A549 (cell line): ENCODE data around the gene PRPF40A. TPM values are rescaled to one million over a fixed set of nuclear protein-coding genes. Genes with fewer than 3 reads are reported as not detected.
A peak's percentile ranks its signal among the peaks of the same experiment; 100 is the strongest.

Experiments used
- ATAC-seq, 2 experiments: fragments of 200-7000 bp in 1 of 2; fragments of >200 bp in 1 of 2; cut with Nextera tagmentation in 1 of 2; cut with Tn5 transposase in 1 of 2; 3 replicates each; pipeline versions ENCODE4 v1.8.0 to v1.9.1; 2018 to 2020; ENCODE audit warnings: mild to moderate bottlenecking in 1 of 2, moderate library complexity in 1 of 2
- CTCF ChIA-PET: fragments of 300-600 bp; sonication (Branson Sonifier 250); formaldehyde crosslinking; extraction: SDS; loops from one replicate; lab custom pipeline; 2021; ENCODE audit warnings: antibody characterized with exemption, inconsistent platforms; lab: Yijun Ruan, JAX
- POLR2A ChIA-PET: fragments of 350-600 bp; formaldehyde crosslinking; extraction: SDS; loops from one replicate; lab custom pipeline; 2021; ENCODE audit warnings: antibody characterized with exemption, inconsistent platforms; lab: Yijun Ruan, JAX
- DNase-seq, 2 experiments: peaks; one replicate each; pipeline versions ENCODE4 v3.0.0 to v3.0.0-alpha.2; 2011 to 2016; ENCODE audit warnings: low read depth in 1 of 2, low spot score in 1 of 2
- FAIRE-seq: peaks from 2 replicates; lab custom pipeline; 2011; peaks lifted over from hg19 to GRCh38; lab: Jason Lieb, UNC
- H3K27ac ChIP-seq, 2 experiments: fragments of >200 bp; sonication (Bioruptor Twin); formaldehyde crosslinking; 3 replicates each; pipeline ENCODE4 v1.5.1; 2016 to 2017
- H3K4me1 ChIP-seq: fragments of >200 bp; sonication (Bioruptor Twin); formaldehyde crosslinking; 3 replicates; pipeline ENCODE4 v1.6.1; 2016
- H3K4me2 ChIP-seq: fragments of >200 bp; sonication (Bioruptor Twin); formaldehyde crosslinking; 3 replicates; pipeline ENCODE4 v1.6.1; 2016
- H3K4me3 ChIP-seq: fragments of >200 bp; sonication (Bioruptor Twin); formaldehyde crosslinking; 3 replicates; pipeline ENCODE4 v1.5.1; 2016
- H3K9me3 ChIP-seq: fragments of >200 bp; sonication (Bioruptor Twin); formaldehyde crosslinking; 3 replicates; pipeline ENCODE4 v1.6.1; 2016
- BCL3 ChIP-seq: fragments of >200 bp; sonication (Bioruptor Twin); formaldehyde crosslinking; IDR thresholded peaks from 3 replicates; pipeline ENCODE4 v1.6.1; 2016
- BHLHE40 ChIP-seq: IDR thresholded peaks from 2 replicates; pipeline ENCODE4 v1.6.1; 2012; ENCODE audit warnings: low read depth, low read length, inconsistent platforms
- CEBPB ChIP-seq, 2 experiments: fragments of >200 bp in 1 of 2; sonication (Bioruptor Twin) in 1 of 2; formaldehyde crosslinking in 1 of 2; IDR thresholded peaks; 2 replicates each; pipeline ENCODE4 v1.6.1; 2012 to 2016
- E2F6 ChIP-seq: IDR thresholded peaks from 2 replicates; pipeline ENCODE4 v1.6.1; 2012; ENCODE audit warnings: low read depth, borderline replicate concordance
- EHF ChIP-seq: fragments of 250-450 bp; sonication (Bioruptor Pico); IDR thresholded peaks from 2 replicates; pipeline ENCODE4 v1.5.0; 2020; ENCODE audit warnings: mild to moderate bottlenecking
- EHMT2 ChIP-seq: fragments of 200-600 bp; sonication (generic); IDR thresholded peaks from 2 replicates; pipeline ENCODE4 v1.6.1; 2016; ENCODE audit warnings: antibody characterized with exemption, low read depth, mild to moderate bottlenecking, moderate library complexity
- EP300 ChIP-seq, 2 experiments: fragments of >200 bp; sonication (Bioruptor Twin); formaldehyde crosslinking; IDR thresholded peaks; 2 replicates in 1 of 2; 3 replicates in 1 of 2; pipeline ENCODE4 v1.6.1; 2016 to 2017
- FOSB ChIP-seq: fragments of 250-450 bp; sonication (Bioruptor Pico); IDR thresholded peaks from 2 replicates; pipeline ENCODE4 v1.5.0; 2020; ENCODE audit warnings: mild to moderate bottlenecking, moderate library complexity
- FOSL2 ChIP-seq, 2 experiments: fragments of 450-650 bp in 1 of 2; fragments of >200 bp in 1 of 2; sonication (Bioruptor Twin) in 1 of 2; formaldehyde crosslinking; IDR thresholded peaks; 2 replicates each; pipeline versions ENCODE4 v1.5.0 to v1.6.1; 2016 to 2020; ENCODE audit warnings: mild to moderate bottlenecking in 1 of 2, moderate library complexity in 1 of 2
- GATA3 ChIP-seq: IDR thresholded peaks from 2 replicates; pipeline ENCODE4 v1.6.1; 2012; ENCODE audit warnings: borderline replicate concordance
- HDAC2 ChIP-seq: fragments of 200-600 bp; sonication (generic); IDR thresholded peaks from 2 replicates; pipeline ENCODE4 v1.6.1; 2016
- HOXB5 ChIP-seq: fragments of 250-450 bp; sonication (Bioruptor Pico); IDR thresholded peaks from 2 replicates; pipeline ENCODE4 v1.5.0; 2020; ENCODE audit warnings: mild to moderate bottlenecking, moderate library complexity
- JUN ChIP-seq, 2 experiments: fragments of >200 bp; sonication (Bioruptor Twin); formaldehyde crosslinking; IDR thresholded peaks; 2 replicates in 1 of 2; 3 replicates in 1 of 2; pipeline ENCODE4 v1.6.1; 2016 to 2017
- KDM1A ChIP-seq: fragments of 200-600 bp; sonication (generic); IDR thresholded peaks from 2 replicates; pipeline ENCODE4 v1.6.1; 2016; ENCODE audit warnings: low read depth, mild to moderate bottlenecking
- KDM5A ChIP-seq: fragments of 200-600 bp; sonication (generic); IDR thresholded peaks from 2 replicates; pipeline ENCODE4 v1.6.1; 2016; ENCODE audit warnings: antibody characterized with exemption, mild to moderate bottlenecking
- MAX ChIP-seq: IDR thresholded peaks from 2 replicates; pipeline ENCODE4 v1.6.1; 2012
- NFE2L2 ChIP-seq: fragments of 150-350 bp; conservative IDR thresholded peaks from 2 replicates; pipeline ENCODE4 v1.6.1; 2014; ENCODE audit warnings: low read length
- NR3C1 ChIP-seq: fragments of >200 bp; sonication (Bioruptor Twin); formaldehyde crosslinking; IDR thresholded peaks from 3 replicates; pipeline ENCODE4 v1.6.1; 2017
- PHF8 ChIP-seq: fragments of 200-600 bp; sonication (generic); IDR thresholded peaks from 2 replicates; pipeline ENCODE4 v1.6.1; 2016; ENCODE audit warnings: low read depth, mild to moderate bottlenecking, antibody characterized with exemption, moderate library complexity, borderline replicate concordance
- POLR2AphosphoS2 ChIP-seq: conservative IDR thresholded peaks from 2 replicates; pipeline ENCODE4 v1.6.1; 2012; ENCODE audit warnings: low read length, improper control_type of control experiment, inconsistent platforms
- RCOR1 ChIP-seq: fragments of 150-350 bp; IDR thresholded peaks from 2 replicates; pipeline ENCODE4 v1.6.1; 2014; ENCODE audit warnings: antibody characterized with exemption, low read length, low read depth
- RNF2 ChIP-seq: fragments of 200-600 bp; sonication (generic); IDR thresholded peaks from 2 replicates; pipeline ENCODE4 v1.6.1; 2016; ENCODE audit warnings: low read depth, mild to moderate bottlenecking, antibody characterized with exemption, moderate library complexity, borderline replicate concordance
- TFCP2L1 ChIP-seq: fragments of 250-450 bp; sonication (Bioruptor Pico); IDR thresholded peaks from 2 replicates; pipeline ENCODE4 v1.5.0; 2021; ENCODE audit warnings: mild to moderate bottlenecking
- ZFP36 ChIP-seq: fragments of 450-650 bp; IDR thresholded peaks from 2 replicates; pipeline ENCODE4 v1.6.1; 2014; ENCODE audit warnings: borderline replicate concordance; ENCODE audit not compliant: partially characterized antibody
- WGBS: methylation state at CpG from one replicate; pipeline ENCODE4 v1.1.6; 2017; ENCODE audit errors: missing lambda C conversion rate; 5-methylcytosine and 5-hydroxymethylcytosine counted together
- polyA plus RNA-seq, 4 experiments: library from polyadenylated mRNA; depleted of rRNA in 3 of 4; stranded (reverse); fragments of >200 nt; fragmentation: RNase III in 1 of 4; extraction: RNeasy Plus Mini Kit Qiagen cat#74134 plus additional on column Dnase treatment in 1 of 4; gene quantifications; 2 replicates in 3 of 4; 3 replicates in 1 of 4; pipeline ENCODE4 v1.2.3, GENCODE V29; 2011 to 2017
- TF ChIP-seq, protein P1 (sequence below): fragments of 200-600 bp; sonication (generic); IDR thresholded peaks from 2 replicates; pipeline ENCODE4 v1.6.1; 2016; ENCODE audit warnings: antibody characterized with exemption, mild to moderate bottlenecking, moderate library complexity
- TF ChIP-seq, protein P2 (sequence below): IDR thresholded peaks from 2 replicates; pipeline ENCODE4 v1.6.1; 2012

The PRPF40A gene
- polyA plus RNA-seq, 2 of the 4 experiments (the other 2 are of a cell fraction), result 75.1 to 186 TPM

GRCh38 chr2:152718909-152719645, 1.8 kb upstream of the PRPF40A start:
- Histone ChIP-seq H3K9me3 (no peaks in the 10 kb centered on the region), H3K4me2 (peak overlapping the region; percentile 90)
- CTCF ChIA-PET, result no interaction called here
- ATAC-seq, result peak; percentile 32 to 59
- 0 out of 2 replicates have a peak, but pooled peaks have one; percentile 19 for TF ChIP-seq PHF8
- TF ChIP-seq, protein P1, sequence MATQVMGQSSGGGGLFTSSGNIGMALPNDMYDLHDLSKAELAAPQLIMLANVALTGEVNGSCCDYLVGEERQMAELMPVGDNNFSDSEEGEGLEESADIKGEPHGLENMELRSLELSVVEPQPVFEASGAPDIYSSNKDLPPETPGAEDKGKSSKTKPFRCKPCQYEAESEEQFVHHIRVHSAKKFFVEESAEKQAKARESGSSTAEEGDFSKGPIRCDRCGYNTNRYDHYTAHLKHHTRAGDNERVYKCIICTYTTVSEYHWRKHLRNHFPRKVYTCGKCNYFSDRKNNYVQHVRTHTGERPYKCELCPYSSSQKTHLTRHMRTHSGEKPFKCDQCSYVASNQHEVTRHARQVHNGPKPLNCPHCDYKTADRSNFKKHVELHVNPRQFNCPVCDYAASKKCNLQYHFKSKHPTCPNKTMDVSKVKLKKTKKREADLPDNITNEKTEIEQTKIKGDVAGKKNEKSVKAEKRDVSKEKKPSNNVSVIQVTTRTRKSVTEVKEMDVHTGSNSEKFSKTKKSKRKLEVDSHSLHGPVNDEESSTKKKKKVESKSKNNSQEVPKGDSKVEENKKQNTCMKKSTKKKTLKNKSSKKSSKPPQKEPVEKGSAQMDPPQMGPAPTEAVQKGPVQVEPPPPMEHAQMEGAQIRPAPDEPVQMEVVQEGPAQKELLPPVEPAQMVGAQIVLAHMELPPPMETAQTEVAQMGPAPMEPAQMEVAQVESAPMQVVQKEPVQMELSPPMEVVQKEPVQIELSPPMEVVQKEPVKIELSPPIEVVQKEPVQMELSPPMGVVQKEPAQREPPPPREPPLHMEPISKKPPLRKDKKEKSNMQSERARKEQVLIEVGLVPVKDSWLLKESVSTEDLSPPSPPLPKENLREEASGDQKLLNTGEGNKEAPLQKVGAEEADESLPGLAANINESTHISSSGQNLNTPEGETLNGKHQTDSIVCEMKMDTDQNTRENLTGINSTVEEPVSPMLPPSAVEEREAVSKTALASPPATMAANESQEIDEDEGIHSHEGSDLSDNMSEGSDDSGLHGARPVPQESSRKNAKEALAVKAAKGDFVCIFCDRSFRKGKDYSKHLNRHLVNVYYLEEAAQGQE, result peak; percentile 40; the same call in 1 of the 2 replicates
- no peak; the same call in 1 of the 2 replicates for TF ChIP-seq E2F6
- TF ChIP-seq FOSB, result 0 out of 2 replicates have a peak, but pooled peaks have one; percentile 19
- TF ChIP-seq KDM1A, result no peak
- TF ChIP-seq EP300 (IDR thresholded peaks at IDR 0.05), result no peak
- TF ChIP-seq HOXB5 (CRISPR knock-in tag), result no peak
- TF ChIP-seq KDM5A, result 0 out of 2 replicates have a peak, but pooled peaks have one; percentile 16
- no peak for TF ChIP-seq ZFP36
- TF ChIP-seq FOSL2 (IDR thresholded peaks at IDR 0.05), result no peak
- no peak for TF ChIP-seq FOSL2 (CRISPR knock-in tag; IDR thresholded peaks at IDR 0.05)
- TF ChIP-seq, all 56 proteins: peak for 4
- FAIRE-seq, result no peak
- peak overlapping the region; percentile 75 for H3K4me3 ChIP-seq
- 3% methylated on average over 23 of the region's 23 CpGs for WGBS
- H3K27ac ChIP-seq, result peak overlapping the region; percentile 97
- POLR2A ChIA-PET, result no interaction called here
- peak; percentile 25 to 78 for DNase-seq
- peaks cover 39% of the 10 kb centered on the region for H3K4me1 ChIP-seq

- no peaks in the 10 kb centered on the region for H3K9me3 ChIP-seq
- under 1% methylated on average over 41 of the region's 87 CpGs for WGBS
- ChIA-PET CTCF (interaction anchor here (0.9 to 2.5 kb wide), 3 partner anchors 11 to 207 kb away, joined by 3 to 14 read pairs (median 3); no protein-coding TSS in a partner anchor), POLR2A (interaction anchor here (0.6 to 1.4 kb wide), 3 partner anchors 18 to 1000 kb away, joined by 4 to 8 read pairs (median 5); partner anchors contain the start of gene STAM2)
- peak within 1 kb of the TSS; percentile 97 for H3K27ac ChIP-seq
- peak; percentile 79 to 87 for ATAC-seq
- DNase-seq, result peak; percentile 69 to 92
- H3K4me1 ChIP-seq, result peaks cover 39% of the 10 kb centered on the region
- FAIRE-seq, result no peak
- peak within 1 kb of the TSS; percentile 75 for H3K4me3 ChIP-seq
- peak within 1 kb of the TSS; percentile 90 for H3K4me2 ChIP-seq
- no peak for TF ChIP-seq RCOR1
- no peak for TF ChIP-seq NR3C1
- peak; percentile 46; the same call in 1 of the 2 replicates for TF ChIP-seq E2F6
- TF ChIP-seq GATA3, result peak; percentile 69; the same call in 1 of the 2 replicates
- TF ChIP-seq BCL3, result peak; percentile 91; the same call in 2 of the 3 replicates
- TF ChIP-seq TFCP2L1, result peak; percentile 54; the same call in 1 of the 2 replicates
- no peak for TF ChIP-seq KDM5A
- TF ChIP-seq KDM1A, result no peak
- no peak for TF ChIP-seq CEBPB (IDR thresholded peaks at IDR 0.05)
- TF ChIP-seq MAX, result peak; percentile 64
- TF ChIP-seq, protein P2, sequence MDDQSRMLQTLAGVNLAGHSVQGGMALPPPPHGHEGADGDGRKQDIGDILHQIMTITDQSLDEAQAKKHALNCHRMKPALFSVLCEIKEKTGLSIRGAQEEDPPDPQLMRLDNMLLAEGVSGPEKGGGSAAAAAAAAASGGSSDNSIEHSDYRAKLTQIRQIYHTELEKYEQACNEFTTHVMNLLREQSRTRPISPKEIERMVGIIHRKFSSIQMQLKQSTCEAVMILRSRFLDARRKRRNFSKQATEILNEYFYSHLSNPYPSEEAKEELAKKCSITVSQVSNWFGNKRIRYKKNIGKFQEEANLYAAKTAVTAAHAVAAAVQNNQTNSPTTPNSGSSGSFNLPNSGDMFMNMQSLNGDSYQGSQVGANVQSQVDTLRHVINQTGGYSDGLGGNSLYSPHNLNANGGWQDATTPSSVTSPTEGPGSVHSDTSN, result peak; percentile 63; the same call in 1 of the 2 replicates
- TF ChIP-seq NFE2L2, result no peak
- peak; percentile 66 for TF ChIP-seq BHLHE40
- no peak for TF ChIP-seq HDAC2
- no peak for TF ChIP-seq FOSL2 (IDR thresholded peaks at IDR 0.05)
- peak; percentile 9; the same call in 1 of the 2 replicates for TF ChIP-seq FOSL2 (CRISPR knock-in tag; IDR thresholded peaks at IDR 0.05)
- TF ChIP-seq EHF, result no peak
- no peak for TF ChIP-seq POLR2AphosphoS2
- peak in 1 of 2 experiments; percentile 84; a peak in 3 of 5 replicates for TF ChIP-seq JUN (IDR thresholded peaks at IDR 0.05)
- no peak for TF ChIP-seq EHMT2
- TF ChIP-seq RNF2, result no peak
Measured at GRCh38 chr2:152718076-152718908, 1.0 kb upstream of the PRPF40A start, which contains the start of gene ARL6IP6. Gene ARL6IP6 (plus strand): TSS chr2:152718620. CDS start chr2:152718625, 5 bp downstream.
